T-helper 9 cell (primary cell): ENCODE measurements around the gene TESMIN.
A peak's percentile ranks its signal among the peaks of the same experiment; 100 is the strongest.

ENCODE experiments used
- DNase-seq: peaks from one replicate; pipeline ENCODE4 v3.0.0-alpha.2; 2020

TESMIN gene

GRCh38 chr11:68761801-68762200 is 10.5 kb upstream of the TESMIN start:
- no peak for DNase-seq

GRCh38 chr11:68759991-68760390 is 8.7 kb upstream of the TESMIN start:
- no peak for DNase-seq

GRCh38 chr11:68757711-68758110 is 6.4 kb upstream of the TESMIN start:
- no peak for DNase-seq

GRCh38 chr11:68756171-68756766 is 4.9 kb upstream of the TESMIN start:
- no peak for DNase-seq

- DNase-seq: no peak
These were observed 2.0 kb upstream of the TESMIN start for GRCh38 chr11:68753300-68753699.

- DNase-seq: no peak
These were observed 355 bp downstream of the TESMIN start for GRCh38 chr11:68751004-68751325.

GRCh38 chr11:68750195-68751003 is 921 bp downstream of the TESMIN start:
- DNase-seq: peak; percentile 6

GRCh38 chr11:68749229-68750123 is 1.8 kb downstream of the TESMIN start:
- DNase-seq: no peak

- no peak for DNase-seq
These were observed 3.3 kb downstream of the TESMIN start for GRCh38 chr11:68748061-68748460.

GRCh38 chr11:68743539-68743938 is 7.8 kb downstream of the TESMIN start:
- DNase-seq: no peak

GRCh38 chr11:68741463-68741862 is 9.9 kb downstream of the TESMIN start:
- no peak for DNase-seq

- no peak for DNase-seq
These were observed 15.7 kb downstream of the TESMIN start for GRCh38 chr11:68735646-68736045.

GRCh38 chr11:68735125-68735524 is 16.2 kb downstream of the TESMIN start:
- no peak for DNase-seq

GRCh38 chr11:68734111-68734510 is 17.2 kb downstream of the TESMIN start:
- no peak for DNase-seq

- DNase-seq: no peak
These were observed 23.5 kb downstream of the TESMIN start for GRCh38 chr11:68727783-68728182.

GRCh38 chr11:68724293-68724692 is 27.0 kb downstream of the TESMIN start:
- DNase-seq: no peak

- DNase-seq: no peak
These were observed 29.2 kb downstream of the TESMIN start for GRCh38 chr11:68722143-68722542.

- no peak for DNase-seq
These were observed 30.2 kb downstream of the TESMIN start for GRCh38 chr11:68721075-68721474.

GRCh38 chr11:68715456-68716122 is 35.7 kb downstream of the TESMIN start:
- DNase-seq: no peak

- DNase-seq: no peak
These were observed 37.1 kb downstream of the TESMIN start for GRCh38 chr11:68714060-68714856.

- no peak for DNase-seq
These were observed 40.2 kb downstream of the TESMIN start for GRCh38 chr11:68711114-68711513.

GRCh38 chr11:68710409-68710808 is 40.9 kb downstream of the TESMIN start:
- no peak for DNase-seq
